ENCODE measurements around the gene ACTL10. TPM values are rescaled to one million over a fixed set of nuclear protein-coding genes. Genes with fewer than 3 reads are reported as not detected.
A peak's percentile ranks its signal among the peaks of the same experiment; 100 is the strongest.

The ACTL10 gene
- total and polyA plus RNA-seq, 2 of the 13 experiments (the other 11 are each of a cell fraction or from before 2014, with no cell fraction given): not detected

DNA sequence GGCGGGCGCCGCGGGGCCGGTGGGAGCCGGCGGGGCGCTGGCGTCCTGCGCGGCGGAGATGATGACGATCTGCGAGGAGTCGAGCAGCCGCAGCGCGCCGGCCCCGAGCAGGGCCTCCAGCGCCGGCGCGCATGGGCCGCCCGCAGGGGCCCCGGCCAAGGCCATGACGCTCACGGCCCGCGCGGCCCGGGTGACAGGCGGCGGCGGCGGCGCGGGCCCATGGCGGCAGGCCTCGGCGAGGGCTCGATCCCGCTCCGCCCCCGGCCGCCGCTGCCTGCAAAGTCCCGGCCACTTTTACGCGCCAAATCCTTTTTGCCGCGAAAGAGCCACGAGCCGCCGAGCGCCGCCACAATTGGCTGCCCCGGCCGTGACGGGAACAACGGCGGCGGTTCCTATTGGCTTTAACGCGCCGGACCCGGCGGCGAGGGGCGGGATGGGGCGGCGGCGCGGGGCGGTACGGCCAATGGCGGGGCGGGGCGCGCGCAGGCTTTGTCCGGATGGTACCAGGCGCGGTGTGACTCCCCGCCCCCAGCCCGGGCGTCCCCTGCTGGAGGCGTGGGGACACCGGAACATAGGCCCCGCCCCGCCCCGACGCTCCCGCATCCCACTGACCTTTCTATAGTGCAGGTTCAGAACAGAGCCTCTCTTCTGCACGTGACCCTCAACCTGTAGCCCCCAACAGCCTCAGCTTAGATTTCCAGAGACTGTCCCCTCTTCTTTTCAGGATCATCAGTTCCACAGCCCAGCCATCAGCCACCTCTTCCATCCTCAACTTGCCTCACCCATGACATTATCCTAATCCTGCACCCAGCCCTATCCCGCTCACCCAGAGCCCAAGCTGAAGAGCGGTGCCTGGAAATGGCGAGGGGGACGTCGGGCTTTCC lies 19.6 kb downstream of the ACTL10 start, which contains the start of gene E2F1:
E2F1 (minus strand) TSS at position 286 of the 884 bp plus-strand sequence; CDS start at position 165, 121 bp downstream.
- no peak for FAIRE-seq
- Histone ChIP-seq H3K79me2 (ENCODE audit: insufficient read depth, low read length) (peaks cover 21% of the 10 kb centered on the region), H3K9me3 (ENCODE audit: low read length) (no peaks in the 10 kb centered on the region), H3K9ac (ENCODE audit: insufficient read depth, low read depth, low read length) (peak within 1 kb of the TSS; percentile 69), H2AFZ (ENCODE audit: low read length) (peak within 1 kb of the TSS; percentile 87), H3K27ac (ENCODE audit: extremely low read length, insufficient read depth, low read length) (peak within 1 kb of the TSS; percentile 56), H3K27me3 (ENCODE audit: control insufficient read depth in 1 of 2, insufficient read depth in 2 of 2, low read length in 2 of 2) (no peaks in the 10 kb centered on the region), H4K20me1 (ENCODE audit: insufficient read depth, low read length) (no peaks in the 10 kb centered on the region), H3K36me3 (replicated peaks in 1 of 2; ENCODE audit: control insufficient read depth in 1 of 2, insufficient read depth in 2 of 2, low read length in 2 of 2) (no peaks in the 10 kb centered on the region), H3K4me2 (ENCODE audit: low read depth, low read length) (peak within 1 kb of the TSS; percentile 99), H3K4me1 (ENCODE audit: insufficient read depth, low read length) (peaks cover 63% of the 10 kb centered on the region), H3K4me3 (replicated peaks in 1 of 3; ENCODE audit: insufficient read depth in 1 of 3, low read depth in 2 of 3, low read length in 3 of 3) (peak within 1 kb of the TSS; percentile 58 to 82 (median 65))
- POLR2A ChIA-PET: interaction anchor here (1.4 to 2.5 kb wide), 3 partner anchors 11 to 46 kb away, joined by 5 to 17 read pairs (median 14); partner anchors contain the start of genes NECAB3 and ZNF341
- in situ Hi-C loops (cut with HindIII; ENCODE audit: extremely low pct_ligation_motif_present, low pct_unique_long_range_greater_than_20kb): no loop called here
- peak; percentile 91 for ATAC-seq
- CTCF ChIA-PET (ENCODE audit: low intra/inter-chr PET ratio, low total read pairs): interaction anchor here (0.6 kb wide), 1 partner anchor 33 kb away, joined by 3 read pairs; no protein-coding TSS in a partner anchor
- 6% methylated on average over 30 of the region's 101 CpGs for WGBS (ENCODE audit: low lambda C conversion rate)
- intact Hi-C loops (cut with micrococcal nuclease; ENCODE audit: unreplicated experiment): loop anchor here (2.0 to 5.0 kb wide), 3 partner anchors 16 to 126 kb away; partner anchors contain the start of gene CHMP4B
- BruUV-seq (replicated peaks): no TSS peak
- DNase-seq (ENCODE audit: low spot score): peak; percentile 94
- TF ChIP-seq ZNF282 (IDR thresholded peaks at IDR 0.05; ENCODE audit: partially characterized antibody) (no peak), DNMT1 (CRISPR knock-in tag; IDR thresholded peaks at IDR 0.05) (no peak), CREM (IDR thresholded peaks at IDR 0.05) (peak; percentile 51; the same call in 1 of the 2 replicates), CREM (CRISPR knock-in tag; IDR thresholded peaks at IDR 0.05) (0 out of 2 replicates have a peak, but pooled peaks have one; percentile 36), NFIC (IDR thresholded peaks at IDR 0.05; ENCODE audit: low read length) (no peak), ZNF501 (CRISPR knock-in tag; IDR thresholded peaks at IDR 0.05) (no peak), ELF4 (CRISPR knock-in tag; IDR thresholded peaks at IDR 0.05; ENCODE audit: borderline replicate concordance) (no peak), ZNF484 (CRISPR knock-in tag; IDR thresholded peaks at IDR 0.05; ENCODE audit: borderline replicate concordance, low read depth) (no peak), NFKBIZ (CRISPR knock-in tag; IDR thresholded peaks at IDR 0.05) (0 out of 2 replicates have a peak, but pooled peaks have one; percentile 61)
- TF ChIP-seq, protein P1, sequence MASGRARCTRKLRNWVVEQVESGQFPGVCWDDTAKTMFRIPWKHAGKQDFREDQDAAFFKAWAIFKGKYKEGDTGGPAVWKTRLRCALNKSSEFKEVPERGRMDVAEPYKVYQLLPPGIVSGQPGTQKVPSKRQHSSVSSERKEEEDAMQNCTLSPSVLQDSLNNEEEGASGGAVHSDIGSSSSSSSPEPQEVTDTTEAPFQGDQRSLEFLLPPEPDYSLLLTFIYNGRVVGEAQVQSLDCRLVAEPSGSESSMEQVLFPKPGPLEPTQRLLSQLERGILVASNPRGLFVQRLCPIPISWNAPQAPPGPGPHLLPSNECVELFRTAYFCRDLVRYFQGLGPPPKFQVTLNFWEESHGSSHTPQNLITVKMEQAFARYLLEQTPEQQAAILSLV (CRISPR knock-in tag; IDR thresholded peaks at IDR 0.05; ENCODE audit: borderline replicate concordance): no peak
- TF ChIP-seq, protein P2, sequence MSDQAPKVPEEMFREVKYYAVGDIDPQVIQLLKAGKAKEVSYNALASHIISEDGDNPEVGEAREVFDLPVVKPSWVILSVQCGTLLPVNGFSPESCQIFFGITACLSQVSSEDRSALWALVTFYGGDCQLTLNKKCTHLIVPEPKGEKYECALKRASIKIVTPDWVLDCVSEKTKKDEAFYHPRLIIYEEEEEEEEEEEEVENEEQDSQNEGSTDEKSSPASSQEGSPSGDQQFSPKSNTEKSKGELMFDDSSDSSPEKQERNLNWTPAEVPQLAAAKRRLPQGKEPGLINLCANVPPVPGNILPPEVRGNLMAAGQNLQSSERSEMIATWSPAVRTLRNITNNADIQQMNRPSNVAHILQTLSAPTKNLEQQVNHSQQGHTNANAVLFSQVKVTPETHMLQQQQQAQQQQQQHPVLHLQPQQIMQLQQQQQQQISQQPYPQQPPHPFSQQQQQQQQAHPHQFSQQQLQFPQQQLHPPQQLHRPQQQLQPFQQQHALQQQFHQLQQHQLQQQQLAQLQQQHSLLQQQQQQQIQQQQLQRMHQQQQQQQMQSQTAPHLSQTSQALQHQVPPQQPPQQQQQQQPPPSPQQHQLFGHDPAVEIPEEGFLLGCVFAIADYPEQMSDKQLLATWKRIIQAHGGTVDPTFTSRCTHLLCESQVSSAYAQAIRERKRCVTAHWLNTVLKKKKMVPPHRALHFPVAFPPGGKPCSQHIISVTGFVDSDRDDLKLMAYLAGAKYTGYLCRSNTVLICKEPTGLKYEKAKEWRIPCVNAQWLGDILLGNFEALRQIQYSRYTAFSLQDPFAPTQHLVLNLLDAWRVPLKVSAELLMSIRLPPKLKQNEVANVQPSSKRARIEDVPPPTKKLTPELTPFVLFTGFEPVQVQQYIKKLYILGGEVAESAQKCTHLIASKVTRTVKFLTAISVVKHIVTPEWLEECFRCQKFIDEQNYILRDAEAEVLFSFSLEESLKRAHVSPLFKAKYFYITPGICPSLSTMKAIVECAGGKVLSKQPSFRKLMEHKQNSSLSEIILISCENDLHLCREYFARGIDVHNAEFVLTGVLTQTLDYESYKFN (CRISPR knock-in tag; conservative IDR thresholded peaks at IDR 0.05): peak; percentile 56
- TF ChIP-seq, protein P3, sequence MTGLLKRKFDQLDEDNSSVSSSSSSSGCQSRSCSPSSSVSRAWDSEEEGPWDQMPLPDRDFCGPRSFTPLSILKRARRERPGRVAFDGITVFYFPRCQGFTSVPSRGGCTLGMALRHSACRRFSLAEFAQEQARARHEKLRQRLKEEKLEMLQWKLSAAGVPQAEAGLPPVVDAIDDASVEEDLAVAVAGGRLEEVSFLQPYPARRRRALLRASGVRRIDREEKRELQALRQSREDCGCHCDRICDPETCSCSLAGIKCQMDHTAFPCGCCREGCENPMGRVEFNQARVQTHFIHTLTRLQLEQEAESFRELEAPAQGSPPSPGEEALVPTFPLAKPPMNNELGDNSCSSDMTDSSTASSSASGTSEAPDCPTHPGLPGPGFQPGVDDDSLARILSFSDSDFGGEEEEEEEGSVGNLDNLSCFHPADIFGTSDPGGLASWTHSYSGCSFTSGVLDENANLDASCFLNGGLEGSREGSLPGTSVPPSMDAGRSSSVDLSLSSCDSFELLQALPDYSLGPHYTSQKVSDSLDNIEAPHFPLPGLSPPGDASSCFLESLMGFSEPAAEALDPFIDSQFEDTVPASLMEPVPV (CRISPR knock-in tag; IDR thresholded peaks at IDR 0.05): no peak; the same call in 1 of the 2 replicates
- TF ChIP-seq, protein P4, sequence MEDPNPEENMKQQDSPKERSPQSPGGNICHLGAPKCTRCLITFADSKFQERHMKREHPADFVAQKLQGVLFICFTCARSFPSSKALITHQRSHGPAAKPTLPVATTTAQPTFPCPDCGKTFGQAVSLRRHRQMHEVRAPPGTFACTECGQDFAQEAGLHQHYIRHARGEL (CRISPR knock-in tag; IDR thresholded peaks at IDR 0.05): no peak
